IMR-90 (cell line): ENCODE measurements around the gene RBFOX1. TPM values are rescaled to one million over a fixed set of nuclear protein-coding genes. Genes with fewer than 3 reads are reported as not detected.

Experiments used
- ATAC-seq: fragments of 200-7000 bp; cut with Tn5 transposase; 2 replicates; pipeline ENCODE4 v1.9.1; 2020; ENCODE audit warnings: low read depth, mild to moderate bottlenecking, moderate library complexity
- BruUV-seq: library from RNA; stranded (reverse); fragments of 400-500 nt; replicated peaks from 2 replicates; lab custom pipeline; 2021; lab: Mats Ljungman, UMichigan
- CTCF ChIA-PET: fragments of 300-600 bp; formaldehyde crosslinking; extraction: SDS; loops from one replicate; lab custom pipeline; 2021; ENCODE audit warnings: antibody characterized with exemption; lab: Yijun Ruan, JAX
- POLR2A ChIA-PET: fragments of 300-600 bp; sonication (Branson Sonifier 250); formaldehyde crosslinking; loops from one replicate; lab custom pipeline; 2022; ENCODE audit warnings: antibody characterized with exemption; ENCODE audit not compliant: unreplicated experiment; lab: Charles Lee
- DNase-seq: peaks from one replicate; pipeline ENCODE4 v3.0.0; 2013
- H2AFZ ChIP-seq: replicated peaks from 2 replicates; pipeline ENCODE3; 2013; ENCODE audit warnings: low read length, mild to moderate bottlenecking; ENCODE audit not compliant: poor library complexity
- H2AK5ac ChIP-seq: 2 replicates; pipeline ENCODE4 v1.6.1; 2013; ENCODE audit warnings: low read depth, low read length, inconsistent platforms
- H2AK9ac ChIP-seq: replicated peaks from 2 replicates; pipeline ENCODE3; 2013; ENCODE audit warnings: mild to moderate bottlenecking, low read depth, low read length, moderate library complexity; ENCODE audit not compliant: poor library complexity
- H2BK120ac ChIP-seq: 2 replicates; pipeline ENCODE4 v1.6.1; 2013; ENCODE audit warnings: low read depth, low read length, inconsistent platforms
- H2BK15ac ChIP-seq: 3 replicates; pipeline ENCODE4 v1.6.1; 2013; ENCODE audit warnings: low read depth, low read length, inconsistent platforms
- H2BK20ac ChIP-seq: 2 replicates; pipeline ENCODE4 v1.6.1; 2013; ENCODE audit warnings: low read depth, mild to moderate bottlenecking, inconsistent platforms, low read length, moderate library complexity
- H2BK5ac ChIP-seq: 2 replicates; pipeline ENCODE4 v1.6.1; 2013; ENCODE audit warnings: mild to moderate bottlenecking, low read depth, low read length, inconsistent platforms; ENCODE audit not compliant: poor library complexity, severe bottlenecking
- H3K14ac ChIP-seq: replicated peaks from 2 replicates; pipeline ENCODE4 v1.6.1; 2013; ENCODE audit warnings: low read depth, low read length, inconsistent platforms
- H3K18ac ChIP-seq: 2 replicates; pipeline ENCODE4 v1.6.1; 2013; ENCODE audit warnings: low read depth, low read length, control low read depth
- H3K23ac ChIP-seq: 2 replicates; pipeline ENCODE4 v1.6.1; 2013; ENCODE audit warnings: low read depth, low read length, inconsistent platforms
- H3K27ac ChIP-seq: 2 replicates; pipeline ENCODE4 v1.5.1; 2013; ENCODE audit warnings: mild to moderate bottlenecking, control low read depth, low read length; ENCODE audit not compliant: insufficient read depth
- H3K27me3 ChIP-seq: 2 replicates; pipeline ENCODE4 v1.6.1; 2013; ENCODE audit warnings: low read length; ENCODE audit not compliant: control insufficient read depth, insufficient read depth
- H3K36me3 ChIP-seq: 2 replicates; pipeline ENCODE4 v1.6.1; 2013; ENCODE audit warnings: low read length, mixed read lengths; ENCODE audit not compliant: control insufficient read depth, insufficient read depth
- H3K4ac ChIP-seq: 2 replicates; pipeline ENCODE4 v1.6.1; 2013; ENCODE audit warnings: low read depth, low read length, inconsistent platforms
- H3K4me1 ChIP-seq: 2 replicates; pipeline ENCODE4 v1.6.1; 2013; ENCODE audit warnings: low read length, mixed read lengths; ENCODE audit not compliant: control insufficient read depth, insufficient read depth
- H3K4me2 ChIP-seq: 2 replicates; pipeline ENCODE4 v1.6.1; 2013; ENCODE audit warnings: low read depth, mild to moderate bottlenecking, control low read depth, low read length, moderate library complexity
- H3K4me3 ChIP-seq: 2 replicates; pipeline ENCODE4 v1.5.1; 2013; ENCODE audit warnings: low read depth, mild to moderate bottlenecking, control low read depth, low read length, moderate library complexity; ENCODE audit not compliant: insufficient read depth
- H3K56ac ChIP-seq: 2 replicates; pipeline ENCODE4 v1.6.1; 2013; ENCODE audit warnings: low read length, inconsistent platforms; ENCODE audit not compliant: insufficient read depth; ENCODE audit errors: extremely low read depth
- H3K79me1 ChIP-seq, 2 experiments: 2 replicates each; pipeline ENCODE4 v1.6.1; 2013; ENCODE audit warnings: low read length in 2 of 2, inconsistent platforms in 1 of 2, low read depth in 1 of 2
- H3K9ac ChIP-seq: 2 replicates; pipeline ENCODE4 v1.6.1; 2013; ENCODE audit warnings: low read depth, low read length, control low read depth
- H3K9me1 ChIP-seq: 2 replicates; pipeline ENCODE4 v1.6.1; 2013; ENCODE audit warnings: low read length, inconsistent platforms; ENCODE audit not compliant: insufficient read depth
- H3K9me3 ChIP-seq: 2 replicates; pipeline ENCODE4 v1.6.1; 2013; ENCODE audit warnings: low read length; ENCODE audit not compliant: control insufficient read depth, insufficient read depth
- H4K20me1 ChIP-seq: 2 replicates; pipeline ENCODE4 v1.6.1; 2013; ENCODE audit warnings: low read length, inconsistent platforms; ENCODE audit not compliant: insufficient read depth
- H4K5ac ChIP-seq: 2 replicates; pipeline ENCODE4 v1.6.1; 2013; ENCODE audit warnings: mild to moderate bottlenecking, low read depth, low read length, control low read depth
- H4K8ac ChIP-seq, 2 experiments: 2 replicates each; pipeline ENCODE4 v1.6.1; 2013; ENCODE audit warnings: low read depth in 2 of 2, low read length in 2 of 2, control low read depth in 1 of 2, inconsistent platforms in 1 of 2
- H4K91ac ChIP-seq: 2 replicates; pipeline ENCODE4 v1.6.1; 2013; ENCODE audit warnings: low read depth, low read length, inconsistent platforms; ENCODE audit not compliant: insufficient read depth
- BHLHE40 ChIP-seq: fragments of 150-350 bp; IDR thresholded peaks from 2 replicates; pipeline ENCODE4 v1.6.1; 2016; ENCODE audit warnings: mild to moderate bottlenecking, low read depth, low read length
- CHD1 ChIP-seq: IDR thresholded peaks from 2 replicates; pipeline ENCODE4 v1.6.1; 2012; ENCODE audit warnings: low read depth, low read length, improper control_type of control experiment
- FOS ChIP-seq: fragments of 150-350 bp; IDR thresholded peaks from 2 replicates; pipeline ENCODE4 v1.6.1; 2016; ENCODE audit warnings: low read depth, low read length
- MAZ ChIP-seq: IDR thresholded peaks from 2 replicates; pipeline ENCODE4 v1.6.1; 2012; ENCODE audit warnings: low read depth, mild to moderate bottlenecking, low read length, improper control_type of control experiment, moderate library complexity, borderline replicate concordance
- MXI1 ChIP-seq: IDR thresholded peaks from 2 replicates; pipeline ENCODE4 v1.6.1; 2012; ENCODE audit warnings: low read depth, mild to moderate bottlenecking, low read length, moderate library complexity, borderline replicate concordance
- POLR2A ChIP-seq: IDR thresholded peaks from 2 replicates; pipeline ENCODE4 v1.6.1; 2012; ENCODE audit warnings: mild to moderate bottlenecking, low read depth, low read length
- RCOR1 ChIP-seq: IDR thresholded peaks from 2 replicates; pipeline ENCODE4 v1.6.1; 2012; ENCODE audit warnings: mild to moderate bottlenecking, low read length, improper control_type of control experiment; ENCODE audit not compliant: insufficient replicate concordance
- RFX5 ChIP-seq: IDR thresholded peaks from 2 replicates; pipeline ENCODE4 v1.8.0; 2012; ENCODE audit warnings: low read depth, mild to moderate bottlenecking, low read length, moderate library complexity
- WGBS, 2 experiments: methylation state at CpG; one replicate each; pipeline versions ENCODE4 v1.1.5 to v1.1.7; 2013; ENCODE audit warnings: missing lambda C conversion rate in 2 of 2; ENCODE audit not compliant: insufficient read length in 1 of 2; ENCODE audit errors: extremely low coverage in 2 of 2; 5-methylcytosine and 5-hydroxymethylcytosine counted together
- dilution Hi-C: fragments of 300-500 bp; cut with HindIII; formaldehyde crosslinking; loops from one replicate; pipeline ENCODE4 v1.14.3; 2018; ENCODE audit warnings: low sequenced_read_pairs; ENCODE audit not compliant: unreplicated experiment
- in situ Hi-C: fragments of 300-500 bp; cut with MboI; formaldehyde crosslinking; loops from 3 replicates; pipeline ENCODE4 v1.14.3; 2019; ENCODE audit warnings: low sequenced_read_pairs, inconsistent platforms, mixed read lengths
- intact Hi-C: fragments of 100-400 bp; cut with micrococcal nuclease; formaldehyde crosslinking; loops from 2 replicates; pipeline ENCODE4 v1.10.0; 2022
- polyA plus RNA-seq, 3 experiments: library from polyadenylated mRNA; depleted of rRNA; stranded (reverse); fragments of >200 nt; gene quantifications; 2 replicates each; pipeline ENCODE4 v1.2.3, GENCODE V29; 2012; ENCODE audit warnings: low replicate concordance in 1 of 3
- total RNA-seq: library from RNA; depleted of rRNA; stranded (reverse); fragments of >200 nt; gene quantifications from 2 replicates; pipeline ENCODE4 v1.2.3, GENCODE V29; 2012
- TF ChIP-seq, protein P1 (sequence below): fragments of 150-350 bp; IDR thresholded peaks from 2 replicates; pipeline ENCODE4 v1.6.1; 2017; ENCODE audit warnings: mild to moderate bottlenecking, antibody characterized with exemption, low read length, low read depth

RBFOX1 gene
- total and polyA plus RNA-seq, 2 of the 4 experiments (the other 2 are of a cell fraction) = not detected

DNA sequence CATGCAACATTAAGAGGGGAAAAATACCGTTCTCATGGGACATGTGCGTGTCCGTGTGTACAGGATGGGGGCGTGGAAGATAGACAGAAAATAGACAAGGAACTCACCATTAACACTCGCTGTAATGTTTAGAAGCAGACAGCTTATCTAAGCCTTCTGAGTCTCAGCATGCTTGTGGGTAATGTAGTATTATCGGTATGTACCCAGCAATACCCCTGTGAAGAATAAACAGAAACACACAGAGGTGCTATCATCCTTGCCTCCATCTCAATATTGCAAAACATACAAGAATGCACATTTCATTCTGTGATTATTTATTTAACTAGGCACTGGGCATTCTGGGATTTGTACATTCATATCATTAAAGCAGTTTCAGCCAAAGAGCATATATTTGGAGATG, 42.0 kb upstream of the RBFOX1 start:
- DNase-seq (no peak), ATAC-seq (no peak)
- no peak overlapping the region for H4K8ac ChIP-seq
- no TSS peak for BruUV-seq
- H3K9me1 ChIP-seq = no peaks in the 10 kb centered on the region
- no peak overlapping the region for H2BK120ac ChIP-seq
- H3K18ac ChIP-seq = no peak overlapping the region
- no peak overlapping the region for H3K27ac ChIP-seq
- no peak overlapping the region for H3K4me2 ChIP-seq
- H4K5ac ChIP-seq = no peak overlapping the region
- intact Hi-C loops = no loop called here
- H3K4me1 ChIP-seq = no peaks in the 10 kb centered on the region
- dilution Hi-C loops = no loop called here
- no CpG with 5 or more reads among the region's 6 CpGs for WGBS, 2 experiments
- no peaks in the 10 kb centered on the region for H3K27me3 ChIP-seq
- in situ Hi-C loops = no loop called here
- H2AFZ ChIP-seq = no peak overlapping the region
- no peak overlapping the region for H3K9ac ChIP-seq
- H3K9me3 ChIP-seq = peaks cover 2% of the 10 kb centered on the region; the same call in 1 of the 2 replicates
- no peak overlapping the region for H2BK20ac ChIP-seq
- H3K4me3 ChIP-seq = no peak overlapping the region
- no peak overlapping the region for H3K4ac ChIP-seq
- no peak overlapping the region for H2AK5ac ChIP-seq
- H2BK15ac ChIP-seq = no peak overlapping the region
- H3K36me3 ChIP-seq = no peaks in the 10 kb centered on the region
- TF ChIP-seq FOS (no peak), MXI1 (no peak), CHD1 (no peak), RCOR1 (no peak), MAZ (no peak), BHLHE40 (no peak), POLR2A (no peak), RFX5 (no peak)
- TF ChIP-seq, protein P1, sequence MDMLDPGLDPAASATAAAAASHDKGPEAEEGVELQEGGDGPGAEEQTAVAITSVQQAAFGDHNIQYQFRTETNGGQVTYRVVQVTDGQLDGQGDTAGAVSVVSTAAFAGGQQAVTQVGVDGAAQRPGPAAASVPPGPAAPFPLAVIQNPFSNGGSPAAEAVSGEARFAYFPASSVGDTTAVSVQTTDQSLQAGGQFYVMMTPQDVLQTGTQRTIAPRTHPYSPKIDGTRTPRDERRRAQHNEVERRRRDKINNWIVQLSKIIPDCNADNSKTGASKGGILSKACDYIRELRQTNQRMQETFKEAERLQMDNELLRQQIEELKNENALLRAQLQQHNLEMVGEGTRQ = no peak
- ChIA-PET POLR2A (no interaction called here), CTCF (no interaction called here)
- no peaks in the 10 kb centered on the region for H3K79me1 ChIP-seq
- no peak overlapping the region for H2BK5ac ChIP-seq
- H3K56ac ChIP-seq = no peak overlapping the region
- H3K14ac ChIP-seq = no peak overlapping the region
- no peak overlapping the region for H2AK9ac ChIP-seq
- no peak overlapping the region for H3K23ac ChIP-seq
- no peak overlapping the region for H4K91ac ChIP-seq
- no peaks in the 10 kb centered on the region for H4K20me1 ChIP-seq
